HG03432 (cell line): ENCODE results near the gene SHMT1.
"Not testable (repeated sequence)": the region's sequence is repeated elsewhere in the genome, so short reads cannot be mapped to it uniquely, and the experiment has no call there.

Experiments
- ATAC-seq: cut with Tn5 transposase; IDR thresholded peaks from one replicate; pipeline ENCODE4 v1.9.1; 2021; ENCODE audit warnings: mild to moderate bottlenecking, moderate library complexity; ENCODE audit not compliant: unreplicated experiment

SHMT1 gene

GRCh38 chr17:18327093-18327492 is 36.3 kb downstream of the SHMT1 start:
- no peak for ATAC-seq

GRCh38 chr17:18326572-18326971 is 36.8 kb downstream of the SHMT1 start:
- ATAC-seq = no peak

DNA sequence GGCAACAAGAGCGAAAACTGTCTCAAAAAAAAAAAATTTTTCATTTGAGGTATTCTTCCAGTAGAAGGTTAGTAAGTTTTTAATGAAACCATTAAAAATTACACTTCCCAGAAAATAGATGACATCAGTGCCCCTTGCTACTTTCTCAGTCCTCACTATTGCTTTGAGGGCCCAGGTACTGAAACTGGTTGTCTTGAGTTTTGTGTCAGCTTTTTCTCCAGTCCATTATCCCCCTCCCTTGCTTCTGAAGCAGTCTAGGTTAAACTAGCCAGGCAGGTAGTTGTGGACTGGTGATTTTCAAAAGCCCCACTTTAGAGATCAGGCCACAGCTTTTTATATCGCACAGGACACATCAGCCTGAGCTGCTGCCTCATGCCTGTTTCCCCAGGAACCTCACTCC is 37.3 kb downstream of the SHMT1 start:
- ATAC-seq = no peak

DNA sequence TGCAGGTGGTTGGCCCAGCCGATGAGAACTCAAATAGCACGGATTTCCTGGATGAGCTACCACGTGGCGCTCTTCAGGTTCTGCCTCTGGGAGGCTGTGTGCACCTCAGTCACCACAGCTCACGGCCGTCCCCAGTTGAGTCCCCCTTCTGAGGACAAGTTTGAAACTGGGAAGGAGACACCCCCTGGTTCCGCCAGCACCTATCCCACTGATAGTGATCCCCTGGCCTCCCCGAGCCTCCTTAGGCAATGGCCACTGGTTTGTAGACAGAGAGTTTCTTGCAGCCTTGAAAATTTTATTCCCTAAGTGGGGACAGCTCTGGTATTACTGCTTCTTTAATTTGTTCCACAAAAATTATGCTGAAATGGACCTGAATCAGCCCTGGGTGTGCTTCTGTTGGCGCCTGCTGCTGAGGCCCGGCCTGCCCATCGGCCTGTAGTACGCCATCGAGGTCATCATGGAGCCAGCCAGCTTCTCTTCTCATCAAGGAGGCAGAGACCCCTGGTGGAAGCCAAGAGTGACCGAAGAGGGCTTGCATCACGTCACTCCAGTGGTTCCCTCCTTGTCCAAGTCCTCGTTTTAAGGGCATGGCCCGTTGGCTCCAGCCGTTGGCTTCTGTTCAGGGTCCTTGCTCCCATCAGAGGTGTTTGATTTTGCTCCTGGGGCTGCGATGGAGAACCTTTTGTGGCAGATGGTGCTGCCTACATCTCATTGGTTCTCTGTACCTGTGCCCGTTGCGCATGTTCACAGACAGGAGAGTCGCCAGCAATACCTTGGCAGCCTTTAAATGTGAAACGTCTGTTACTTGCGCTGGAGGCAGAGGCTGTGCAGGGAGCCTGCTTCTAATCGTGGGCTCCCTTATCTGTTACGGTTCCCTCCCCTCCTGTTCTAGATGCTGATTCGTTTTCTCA is 39.0 kb downstream of the SHMT1 start:
- ATAC-seq = no peak

DNA sequence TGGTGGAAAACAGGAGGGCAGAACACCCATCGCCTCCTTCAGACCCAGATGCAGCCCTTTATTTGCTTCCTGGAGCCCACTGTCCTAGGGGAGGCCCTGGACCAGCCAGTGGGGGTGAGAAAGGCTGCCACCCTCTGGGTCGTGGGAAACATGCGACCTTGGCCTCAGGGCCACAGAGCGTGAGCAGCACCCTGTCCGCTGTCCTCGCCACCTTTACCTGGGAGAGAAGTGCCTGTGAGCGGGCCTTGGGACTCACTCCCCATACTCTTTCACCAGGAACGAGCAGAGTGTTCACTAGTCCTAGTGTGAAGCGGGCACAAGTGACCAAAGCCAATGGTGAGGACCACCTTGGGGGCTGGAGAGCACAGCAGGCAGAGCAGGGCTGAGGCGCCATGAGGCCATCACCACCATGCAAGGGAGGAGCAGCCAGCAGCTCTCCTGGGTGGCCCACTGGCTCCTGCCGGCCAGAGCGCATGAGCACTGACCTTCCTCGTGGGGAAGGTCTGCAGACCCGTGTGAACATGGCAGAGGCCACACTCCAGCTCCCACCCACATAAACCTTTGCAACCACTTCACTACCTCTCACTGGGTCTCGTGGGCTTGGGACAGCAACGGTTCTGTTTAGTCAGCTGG is 39.7 kb downstream of the SHMT1 start:
- ATAC-seq = no peak

GRCh38 chr17:18323007-18323406 is 40.3 kb downstream of the SHMT1 start:
- ATAC-seq = no peak

- ATAC-seq = no peak
Measured at GRCh38 chr17:18322522-18322921, 40.8 kb downstream of the SHMT1 start.

DNA sequence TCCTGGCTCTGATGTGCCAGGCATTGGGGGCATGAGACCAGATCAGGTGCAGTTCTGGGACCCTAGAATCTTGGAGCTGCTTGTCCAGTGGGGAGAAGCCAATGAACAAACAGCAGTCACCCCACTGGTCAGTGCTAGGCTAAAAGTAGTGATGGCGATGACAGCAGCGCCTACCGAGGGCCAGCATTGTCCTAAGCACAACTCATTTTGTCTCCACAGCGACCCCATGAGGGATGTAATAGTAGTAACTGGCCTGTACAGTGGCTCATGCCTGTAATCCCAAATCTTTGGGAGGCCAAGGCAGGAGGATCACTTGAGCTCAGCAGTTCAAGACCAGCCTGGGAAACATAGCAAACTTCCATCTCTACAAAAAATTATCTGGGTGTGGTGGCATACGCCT is 42.0 kb downstream of the SHMT1 start:
- no peak for ATAC-seq

- ATAC-seq = no peak
Measured at GRCh38 chr17:18320301-18320700, 43.0 kb downstream of the SHMT1 start.

- no peak for ATAC-seq
Measured at GRCh38 chr17:18319604-18320256, 43.6 kb downstream of the SHMT1 start.

GRCh38 chr17:18318771-18319450 is 44.4 kb downstream of the SHMT1 start:
- no peak for ATAC-seq

- ATAC-seq = no peak
Measured at GRCh38 chr17:18318117-18318516, 45.2 kb downstream of the SHMT1 start.

DNA sequence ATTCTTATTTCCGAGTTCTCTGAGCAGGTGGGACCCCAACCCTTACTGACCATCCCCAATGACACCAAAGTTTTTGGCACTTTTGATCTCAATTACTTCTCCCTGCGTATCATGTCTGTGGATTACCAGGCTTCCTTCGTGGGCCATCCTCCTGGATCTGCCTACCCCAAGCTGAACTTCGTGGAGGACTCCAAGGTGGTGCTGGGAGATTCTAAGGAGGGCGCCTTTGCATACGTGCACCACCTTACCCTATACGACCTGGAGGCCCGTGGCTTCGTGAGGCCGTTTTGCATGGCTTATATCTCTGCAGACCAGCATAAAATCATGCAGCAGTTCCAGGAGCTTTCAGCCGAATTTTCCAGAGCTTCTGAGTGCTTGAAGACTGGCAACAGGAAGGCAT is 47.4 kb downstream of the SHMT1 start:
- ATAC-seq = no peak

DNA sequence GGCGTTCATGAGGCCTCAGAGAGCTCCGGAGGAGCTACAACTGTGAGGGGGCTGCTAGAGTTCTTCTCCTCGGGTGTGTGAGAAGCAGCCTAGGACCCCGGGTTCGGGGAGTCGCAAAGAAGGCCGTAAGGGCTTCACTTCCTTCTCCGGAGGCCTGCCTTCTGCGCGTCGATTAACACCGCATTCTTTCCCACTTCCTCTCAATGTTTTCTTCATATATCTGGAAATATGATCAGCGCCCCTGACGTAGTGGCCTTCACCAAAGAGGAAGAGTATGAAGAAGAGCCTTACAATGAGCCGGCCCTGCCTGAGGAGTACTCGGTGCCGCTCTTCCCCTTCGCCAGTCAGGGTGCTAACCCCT is 47.8 kb downstream of the SHMT1 start:
- no peak for ATAC-seq

GRCh38 chr17:18314731-18315561 is 48.4 kb downstream of the SHMT1 start, which contains the start of the genes SMCR8 and TOP3A:
TSS of gene SMCR8 (plus strand) at chr17:18315293. CDS start at chr17:18315790, 497 bp downstream.
TSS of gene TOP3A (minus strand) at chr17:18314994. CDS start at chr17:18314778, 216 bp downstream.
- ATAC-seq = peak; percentile 81

DNA sequence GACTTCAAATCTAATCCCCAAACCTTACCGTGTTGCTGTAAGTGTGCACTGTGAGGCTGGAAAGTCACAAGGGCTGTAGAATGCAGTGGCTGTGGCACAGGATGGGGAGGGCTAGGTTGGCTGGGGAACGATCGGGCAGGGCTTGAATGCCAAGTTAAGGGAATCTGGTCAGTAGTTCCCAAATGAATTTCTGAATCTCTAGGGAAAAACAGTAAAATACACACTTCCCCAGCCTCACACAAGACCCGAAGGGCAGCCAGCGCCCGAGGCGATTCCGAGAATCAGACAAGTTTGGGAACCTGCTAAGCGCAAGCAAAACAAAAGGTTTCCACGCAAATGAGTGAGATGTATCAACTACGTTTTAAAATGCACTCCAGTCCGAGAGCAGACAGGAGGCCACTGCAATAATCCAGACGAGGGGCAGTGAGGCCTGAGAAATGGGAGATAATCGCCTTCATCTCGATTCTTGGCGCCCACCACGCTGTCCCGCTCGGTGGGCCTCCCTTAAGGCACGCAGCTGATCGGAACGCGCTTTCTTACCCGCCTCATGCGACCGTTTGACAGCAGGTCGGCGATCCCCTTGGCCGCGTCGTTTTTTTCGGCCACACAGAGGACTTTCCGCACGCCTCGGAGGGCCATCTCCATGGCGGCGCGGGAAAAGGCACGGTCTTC is 49.2 kb downstream of the SHMT1 start:
- ATAC-seq = peak; percentile 30

DNA sequence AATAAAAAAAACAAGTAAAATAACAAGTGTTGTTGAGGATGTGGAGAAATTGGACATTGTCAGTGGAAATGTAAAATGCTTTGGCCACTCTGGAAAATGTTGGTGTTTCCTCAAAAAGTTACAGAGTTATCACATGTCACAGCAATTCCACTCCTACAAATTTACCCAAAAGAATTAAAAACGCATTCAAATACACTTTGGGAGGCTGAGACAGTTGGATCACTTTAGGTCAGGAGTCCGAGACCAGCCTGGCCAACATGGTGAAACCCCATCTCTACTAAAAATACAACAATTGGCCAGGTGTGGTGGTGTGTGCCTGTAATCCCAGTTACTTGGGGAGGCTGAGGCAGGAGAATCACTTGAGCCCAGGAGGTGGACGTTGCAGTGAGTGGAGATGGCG is 54.1 kb downstream of the SHMT1 start:
- no peak for ATAC-seq

DNA sequence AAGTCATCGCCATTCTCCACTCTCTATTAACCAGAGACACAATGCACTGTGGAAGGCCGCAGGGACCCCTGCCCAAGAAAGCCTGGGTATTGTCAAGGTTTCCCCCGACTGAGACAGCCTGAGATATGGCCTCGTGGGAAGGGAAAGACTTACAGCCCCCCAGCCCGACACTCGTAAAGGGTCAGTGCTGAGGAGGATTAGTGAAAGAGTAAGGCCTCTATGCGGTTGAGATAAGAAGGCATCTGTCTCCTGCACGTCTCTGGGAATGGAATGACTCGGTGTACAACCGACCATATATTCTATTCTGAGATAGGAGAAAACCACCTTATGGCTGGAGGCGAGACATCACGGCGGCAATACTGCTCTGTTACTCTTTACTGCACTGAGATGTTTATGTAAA is 60.1 kb downstream of the SHMT1 start:
- not testable (repeated sequence) for ATAC-seq

GRCh38 chr17:18300725-18301480 is 62.4 kb downstream of the SHMT1 start:
- ATAC-seq = no peak
